ENCODE results near the gene ARFIP1. TPM values are rescaled to one million over a fixed set of nuclear protein-coding genes. Genes with fewer than 3 reads are reported as not detected.
A peak's percentile ranks its signal among the peaks of the same experiment; 100 is the strongest.
"Not testable (repeated sequence)": the region's sequence is repeated elsewhere in the genome, so short reads cannot be mapped to it uniquely, and the experiment has no call there.

The ARFIP1 gene
- polyA plus RNA-seq, 4 donors: 24.6 to 37.8 (median 31.2) TPM

GRCh38 chr4:152839729-152840128, 60.0 kb downstream of the ARFIP1 start:
- DNase-seq; H3K27me3 ChIP-seq (ENCODE audit: control insufficient read depth in 3 of 3, insufficient read depth in 3 of 3, low read length in 3 of 3); FAIRE-seq; H3K27ac ChIP-seq (ENCODE audit: low read depth in 1 of 3, low read length in 2 of 3); H3K4me3 ChIP-seq (ENCODE audit: low read depth in 1 of 3, low read length in 3 of 3): not testable (repeated sequence)
- Histone ChIP-seq H3K36me3 (ENCODE audit: control insufficient read depth in 3 of 3, insufficient read depth in 2 of 3, low read depth in 1 of 3, low read length in 3 of 3) (peaks cover 0 to 12% (median 2%) of the 10 kb centered on the region in 3 donors), H3K4me1 (ENCODE audit: control insufficient read depth in 3 of 3, insufficient read depth in 2 of 3, low read depth in 1 of 3, low read length in 2 of 3) (peaks cover 0 to 11% (median 0%) of the 10 kb centered on the region in 3 donors), H3K9me3 (ENCODE audit: control insufficient read depth in 2 of 2, insufficient read depth in 1 of 2, low read depth in 1 of 2, low read length in 1 of 2) (peaks cover 0 to 12% of the 10 kb centered on the region in 2 donors)
- 45 to 69% (median 58%) methylated on average over 1 of the region's 1 CpG for WGBS, 3 donors

DNA sequence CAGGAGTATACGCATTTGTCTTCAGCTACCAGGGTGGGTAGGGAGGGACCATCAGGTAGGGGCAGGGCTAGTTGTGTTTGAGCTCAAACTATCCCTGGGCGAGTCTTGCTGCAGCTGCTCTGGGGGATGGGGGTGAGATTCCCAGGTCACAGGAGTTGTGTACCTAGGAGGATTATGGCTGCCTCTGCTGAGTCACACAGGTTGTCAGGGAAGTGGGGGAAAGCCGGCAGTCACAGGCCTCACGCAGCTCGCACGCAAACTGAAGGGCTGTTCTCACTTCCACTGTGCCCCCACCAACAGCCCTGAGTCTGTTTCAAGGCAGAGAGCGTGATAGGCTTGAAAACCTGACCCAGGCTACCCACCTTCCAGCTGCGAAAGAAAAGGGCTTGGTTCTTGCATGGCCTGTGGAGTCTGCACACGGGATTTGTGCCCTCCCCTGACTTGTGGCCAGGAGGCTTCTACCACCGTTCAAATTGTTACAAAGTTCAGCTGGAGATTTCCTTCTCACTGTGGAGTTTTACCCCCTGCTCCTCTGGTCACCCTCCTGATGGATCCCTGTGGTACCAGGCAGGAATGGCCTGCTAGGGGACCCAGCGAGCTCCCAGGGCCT, 63.8 kb downstream of the ARFIP1 start:
- peak overlapping the region; percentile 4 to 83 (median 15) for H3K27ac ChIP-seq (ENCODE audit: low read depth in 1 of 3, low read length in 2 of 3)
- H3K9me3 ChIP-seq (ENCODE audit: control insufficient read depth in 2 of 2, insufficient read depth in 1 of 2, low read depth in 1 of 2, low read length in 1 of 2): peaks cover 0 to 12% of the 10 kb centered on the region in 2 donors
- no peak overlapping the region for H3K4me3 ChIP-seq (ENCODE audit: low read depth in 1 of 3, low read length in 3 of 3)
- 42 to 63% (median 55%) methylated on average over 11 of the region's 11 CpGs for WGBS, 3 donors
- FAIRE-seq (no peak), DNase-seq (peak; percentile 54 to 70)
- no peaks in the 10 kb centered on the region for H3K27me3 ChIP-seq (ENCODE audit: control insufficient read depth in 3 of 3, insufficient read depth in 3 of 3, low read length in 3 of 3)
- H3K4me1 ChIP-seq (ENCODE audit: control insufficient read depth in 3 of 3, insufficient read depth in 2 of 3, low read depth in 1 of 3, low read length in 2 of 3): peaks cover 0 to 11% (median 0%) of the 10 kb centered on the region in 3 donors
- H3K36me3 ChIP-seq (ENCODE audit: control insufficient read depth in 3 of 3, insufficient read depth in 2 of 3, low read depth in 1 of 3, low read length in 3 of 3): peaks cover 0 to 7% (median 0%) of the 10 kb centered on the region in 3 donors

DNA sequence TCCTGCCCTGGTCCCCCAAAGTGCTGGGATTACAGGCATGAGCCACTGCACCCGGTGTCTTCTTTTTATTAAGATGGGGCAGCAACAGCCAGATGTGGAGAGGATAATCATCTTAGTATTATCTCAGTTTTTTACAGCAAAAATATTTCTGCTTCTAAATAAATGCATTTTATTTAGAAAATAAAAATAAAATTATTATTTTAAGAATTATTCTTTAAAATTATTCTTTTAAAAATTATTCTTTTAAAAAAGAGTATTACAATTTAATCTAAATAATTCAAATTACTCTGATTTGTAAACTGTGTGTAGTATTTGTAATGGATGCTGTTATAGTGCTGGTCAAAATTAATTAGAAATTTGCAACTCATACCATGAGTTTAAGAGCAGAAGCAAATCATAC, 67.6 kb downstream of the ARFIP1 start:
- 94 to 100% (median 96%) methylated on average over 1 of the region's 1 CpG for WGBS, 3 donors
- Histone ChIP-seq H3K9me3 (ENCODE audit: control insufficient read depth in 2 of 2, insufficient read depth in 1 of 2, low read depth in 1 of 2, low read length in 1 of 2) (peaks cover 0 to 3% of the 10 kb centered on the region in 2 donors), H3K27ac (ENCODE audit: low read depth in 1 of 3, low read length in 2 of 3) (no peak overlapping the region), H3K4me1 (ENCODE audit: control insufficient read depth in 3 of 3, insufficient read depth in 2 of 3, low read depth in 1 of 3, low read length in 2 of 3) (peaks cover 0 to 11% (median 0%) of the 10 kb centered on the region in 3 donors), H3K4me3 (ENCODE audit: low read depth in 1 of 3, low read length in 3 of 3) (no peak overlapping the region), H3K27me3 (ENCODE audit: control insufficient read depth in 3 of 3, insufficient read depth in 3 of 3, low read length in 3 of 3) (no peaks in the 10 kb centered on the region), H3K36me3 (ENCODE audit: control insufficient read depth in 3 of 3, insufficient read depth in 2 of 3, low read depth in 1 of 3, low read length in 3 of 3) (peaks cover 0 to 3% (median 0%) of the 10 kb centered on the region in 3 donors)
- DNase-seq (no peak), FAIRE-seq (peak; percentile 51)

DNA sequence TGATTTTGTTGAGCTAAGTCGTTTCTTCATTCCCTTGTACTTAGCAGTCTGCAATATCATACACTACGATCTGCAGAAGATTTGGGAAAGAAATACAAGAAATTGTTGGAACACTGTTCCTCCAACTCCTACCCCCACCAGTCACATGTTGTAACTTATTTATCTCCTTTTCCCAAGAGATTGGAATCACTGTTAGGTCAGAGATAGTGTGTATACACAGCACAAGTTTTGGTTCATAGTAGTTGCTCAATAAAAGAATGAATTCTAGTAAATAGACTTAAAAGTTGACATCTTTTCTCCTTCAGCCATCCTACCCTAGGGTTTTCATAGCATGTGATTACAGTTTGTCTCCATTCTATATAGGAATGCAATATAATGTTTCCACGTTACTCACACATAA, 68.8 kb downstream of the ARFIP1 start:
- Histone ChIP-seq H3K4me3 (ENCODE audit: low read depth in 1 of 3, low read length in 3 of 3) (no peak overlapping the region), H3K27me3 (ENCODE audit: control insufficient read depth in 3 of 3, insufficient read depth in 3 of 3, low read length in 3 of 3) (no peaks in the 10 kb centered on the region), H3K36me3 (ENCODE audit: control insufficient read depth in 3 of 3, insufficient read depth in 2 of 3, low read depth in 1 of 3, low read length in 3 of 3) (peaks cover 0 to 3% (median 0%) of the 10 kb centered on the region in 3 donors), H3K27ac (ENCODE audit: low read depth in 1 of 3, low read length in 2 of 3) (no peak overlapping the region), H3K9me3 (ENCODE audit: control insufficient read depth in 2 of 2, insufficient read depth in 1 of 2, low read depth in 1 of 2, low read length in 1 of 2) (peaks cover 0 to 10% of the 10 kb centered on the region in 2 donors), H3K4me1 (ENCODE audit: control insufficient read depth in 3 of 3, insufficient read depth in 2 of 3, low read depth in 1 of 3, low read length in 2 of 3) (peaks cover 0 to 6% (median 0%) of the 10 kb centered on the region in 3 donors)
- DNase-seq: no peak
- 94 to 95% (median 95%) methylated on average over 3 of the region's 3 CpGs for WGBS, 3 donors
- FAIRE-seq: no peak

- Histone ChIP-seq H3K4me1 (ENCODE audit: control insufficient read depth in 3 of 3, insufficient read depth in 2 of 3, low read depth in 1 of 3, low read length in 2 of 3) (no peaks in the 10 kb centered on the region), H3K27me3 (ENCODE audit: control insufficient read depth in 3 of 3, insufficient read depth in 3 of 3, low read length in 3 of 3) (no peaks in the 10 kb centered on the region), H3K9me3 (ENCODE audit: control insufficient read depth in 2 of 2, insufficient read depth in 1 of 2, low read depth in 1 of 2, low read length in 1 of 2) (peaks cover 0 to 15% of the 10 kb centered on the region in 2 donors), H3K36me3 (ENCODE audit: control insufficient read depth in 3 of 3, insufficient read depth in 2 of 3, low read depth in 1 of 3, low read length in 3 of 3) (no peaks in the 10 kb centered on the region), H3K27ac (ENCODE audit: low read depth in 1 of 3, low read length in 2 of 3) (no peak overlapping the region), H3K4me3 (ENCODE audit: low read depth in 1 of 3, low read length in 3 of 3) (no peak overlapping the region)
- WGBS, 3 donors: 89 to 94% (median 90%) methylated on average over 2 of the region's 2 CpGs
- DNase-seq: no peak
- no peak for FAIRE-seq
These were observed 69.6 kb downstream of the ARFIP1 start for GRCh38 chr4:152849350-152849749.

GRCh38 chr4:152850377-152850776, 70.6 kb downstream of the ARFIP1 start:
- no peaks in the 10 kb centered on the region for H3K27me3 ChIP-seq (ENCODE audit: control insufficient read depth in 3 of 3, insufficient read depth in 3 of 3, low read length in 3 of 3)
- peak in 1 of 2 donors; percentile 6 for DNase-seq

DNA sequence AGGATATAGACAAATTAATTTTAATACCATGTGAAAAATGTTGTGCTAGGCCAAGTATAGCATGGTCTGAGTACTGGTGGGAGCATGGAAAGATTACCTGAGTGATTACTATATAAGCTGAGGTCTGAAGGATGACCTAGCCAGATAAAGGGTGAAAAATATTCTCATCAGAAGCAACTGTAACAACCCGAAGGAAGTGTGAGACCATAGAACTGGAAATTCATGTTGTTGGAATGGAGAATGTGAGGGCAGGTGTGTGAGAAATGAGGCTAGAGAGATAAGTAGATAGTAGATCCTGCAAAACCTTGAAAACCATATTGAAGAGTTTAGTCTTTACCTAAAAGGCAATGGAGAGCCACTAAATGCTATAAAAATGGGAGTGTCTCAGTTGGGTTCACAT, 71.5 kb downstream of the ARFIP1 start:
- WGBS, 3 donors: 81 to 93% (median 87%) methylated on average over 1 of the region's 1 CpG
- no peaks in the 10 kb centered on the region for H3K27me3 ChIP-seq (ENCODE audit: control insufficient read depth in 3 of 3, insufficient read depth in 3 of 3, low read length in 3 of 3)
- peaks cover 0 to 29% of the 10 kb centered on the region in 2 donors for H3K9me3 ChIP-seq (ENCODE audit: control insufficient read depth in 2 of 2, insufficient read depth in 1 of 2, low read depth in 1 of 2, low read length in 1 of 2)
- H3K4me1 ChIP-seq (ENCODE audit: control insufficient read depth in 3 of 3, insufficient read depth in 2 of 3, low read depth in 1 of 3, low read length in 2 of 3): no peaks in the 10 kb centered on the region
- DNase-seq: no peak
- no peak overlapping the region for H3K27ac ChIP-seq (ENCODE audit: low read depth in 1 of 3, low read length in 2 of 3)
- no peak for FAIRE-seq
- H3K36me3 ChIP-seq (ENCODE audit: control insufficient read depth in 3 of 3, insufficient read depth in 2 of 3, low read depth in 1 of 3, low read length in 3 of 3): peaks cover 0 to 12% (median 0%) of the 10 kb centered on the region in 3 donors
- H3K4me3 ChIP-seq (ENCODE audit: low read depth in 1 of 3, low read length in 3 of 3): no peak overlapping the region

More at GRCh38 chr4:152850377-152850776, 70.6 kb downstream of the ARFIP1 start:
- Histone ChIP-seq H3K4me3 (ENCODE audit: low read depth in 1 of 3, low read length in 3 of 3) (no peak overlapping the region), H3K9me3 (ENCODE audit: control insufficient read depth in 2 of 2, insufficient read depth in 1 of 2, low read depth in 1 of 2, low read length in 1 of 2) (peaks cover 0 to 24% of the 10 kb centered on the region in 2 donors), H3K36me3 (ENCODE audit: control insufficient read depth in 3 of 3, insufficient read depth in 2 of 3, low read depth in 1 of 3, low read length in 3 of 3) (peaks cover 0 to 8% (median 0%) of the 10 kb centered on the region in 3 donors), H3K27ac (ENCODE audit: low read depth in 1 of 3, low read length in 2 of 3) (no peak overlapping the region), H3K4me1 (ENCODE audit: control insufficient read depth in 3 of 3, insufficient read depth in 2 of 3, low read depth in 1 of 3, low read length in 2 of 3) (no peaks in the 10 kb centered on the region)
- WGBS, 3 donors: 43 to 76% (median 69%) methylated on average over 4 of the region's 4 CpGs
- FAIRE-seq: no peak

DNA sequence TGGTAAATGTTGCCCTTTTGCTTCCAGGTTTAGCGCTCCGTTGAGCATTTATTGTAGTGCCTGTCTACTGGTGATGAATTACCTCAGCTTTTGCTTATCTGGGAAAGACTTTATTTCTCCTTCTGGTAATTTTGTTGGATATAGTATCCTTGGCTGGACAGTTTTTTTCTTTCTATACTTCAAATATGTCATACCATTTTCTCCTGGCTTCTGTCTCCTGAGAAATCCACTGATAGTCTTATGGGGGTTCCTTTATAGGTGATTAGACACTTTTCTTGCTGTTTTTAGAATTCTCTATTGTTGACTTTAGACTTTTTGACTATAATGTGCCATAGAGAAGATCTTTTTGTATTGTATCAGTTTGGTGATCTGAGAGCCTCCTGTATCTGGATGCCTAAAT, 73.5 kb downstream of the ARFIP1 start:
- Histone ChIP-seq H3K9me3 (ENCODE audit: control insufficient read depth in 2 of 2, insufficient read depth in 1 of 2, low read depth in 1 of 2, low read length in 1 of 2) (peaks cover 0 to 29% of the 10 kb centered on the region in 2 donors), H3K27ac (ENCODE audit: low read depth in 1 of 3, low read length in 2 of 3) (no peak overlapping the region), H3K4me1 (ENCODE audit: control insufficient read depth in 3 of 3, insufficient read depth in 2 of 3, low read depth in 1 of 3, low read length in 2 of 3) (no peaks in the 10 kb centered on the region), H3K36me3 (ENCODE audit: control insufficient read depth in 3 of 3, insufficient read depth in 2 of 3, low read depth in 1 of 3, low read length in 3 of 3) (peaks cover 0 to 14% (median 0%) of the 10 kb centered on the region in 3 donors), H3K27me3 (ENCODE audit: control insufficient read depth in 3 of 3, insufficient read depth in 3 of 3, low read length in 3 of 3) (no peaks in the 10 kb centered on the region), H3K4me3 (ENCODE audit: low read depth in 1 of 3, low read length in 3 of 3) (no peak overlapping the region)
- FAIRE-seq (no peak), DNase-seq (no peak)
- 96 to 99% (median 98%) methylated on average over 2 of the region's 2 CpGs for WGBS, 3 donors
